ENCODE measurements around the gene CNNM4.

Gene CNNM4

GRCh38 chr2:96853321-96853720 is 92.6 kb downstream of the CNNM4 start:
- no peak for DNase-seq (ENCODE audit: low read depth)
- TF ChIP-seq, protein P1, sequence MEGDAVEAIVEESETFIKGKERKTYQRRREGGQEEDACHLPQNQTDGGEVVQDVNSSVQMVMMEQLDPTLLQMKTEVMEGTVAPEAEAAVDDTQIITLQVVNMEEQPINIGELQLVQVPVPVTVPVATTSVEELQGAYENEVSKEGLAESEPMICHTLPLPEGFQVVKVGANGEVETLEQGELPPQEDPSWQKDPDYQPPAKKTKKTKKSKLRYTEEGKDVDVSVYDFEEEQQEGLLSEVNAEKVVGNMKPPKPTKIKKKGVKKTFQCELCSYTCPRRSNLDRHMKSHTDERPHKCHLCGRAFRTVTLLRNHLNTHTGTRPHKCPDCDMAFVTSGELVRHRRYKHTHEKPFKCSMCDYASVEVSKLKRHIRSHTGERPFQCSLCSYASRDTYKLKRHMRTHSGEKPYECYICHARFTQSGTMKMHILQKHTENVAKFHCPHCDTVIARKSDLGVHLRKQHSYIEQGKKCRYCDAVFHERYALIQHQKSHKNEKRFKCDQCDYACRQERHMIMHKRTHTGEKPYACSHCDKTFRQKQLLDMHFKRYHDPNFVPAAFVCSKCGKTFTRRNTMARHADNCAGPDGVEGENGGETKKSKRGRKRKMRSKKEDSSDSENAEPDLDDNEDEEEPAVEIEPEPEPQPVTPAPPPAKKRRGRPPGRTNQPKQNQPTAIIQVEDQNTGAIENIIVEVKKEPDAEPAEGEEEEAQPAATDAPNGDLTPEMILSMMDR (IDR thresholded peaks at IDR 0.05; ENCODE audit: control insufficient read depth, insufficient read depth, low read depth, low read length, missing control alignments): no peak
- H3K4me3 ChIP-seq (ENCODE audit: control insufficient read depth, low read depth, low read length): no peak overlapping the region

DNA sequence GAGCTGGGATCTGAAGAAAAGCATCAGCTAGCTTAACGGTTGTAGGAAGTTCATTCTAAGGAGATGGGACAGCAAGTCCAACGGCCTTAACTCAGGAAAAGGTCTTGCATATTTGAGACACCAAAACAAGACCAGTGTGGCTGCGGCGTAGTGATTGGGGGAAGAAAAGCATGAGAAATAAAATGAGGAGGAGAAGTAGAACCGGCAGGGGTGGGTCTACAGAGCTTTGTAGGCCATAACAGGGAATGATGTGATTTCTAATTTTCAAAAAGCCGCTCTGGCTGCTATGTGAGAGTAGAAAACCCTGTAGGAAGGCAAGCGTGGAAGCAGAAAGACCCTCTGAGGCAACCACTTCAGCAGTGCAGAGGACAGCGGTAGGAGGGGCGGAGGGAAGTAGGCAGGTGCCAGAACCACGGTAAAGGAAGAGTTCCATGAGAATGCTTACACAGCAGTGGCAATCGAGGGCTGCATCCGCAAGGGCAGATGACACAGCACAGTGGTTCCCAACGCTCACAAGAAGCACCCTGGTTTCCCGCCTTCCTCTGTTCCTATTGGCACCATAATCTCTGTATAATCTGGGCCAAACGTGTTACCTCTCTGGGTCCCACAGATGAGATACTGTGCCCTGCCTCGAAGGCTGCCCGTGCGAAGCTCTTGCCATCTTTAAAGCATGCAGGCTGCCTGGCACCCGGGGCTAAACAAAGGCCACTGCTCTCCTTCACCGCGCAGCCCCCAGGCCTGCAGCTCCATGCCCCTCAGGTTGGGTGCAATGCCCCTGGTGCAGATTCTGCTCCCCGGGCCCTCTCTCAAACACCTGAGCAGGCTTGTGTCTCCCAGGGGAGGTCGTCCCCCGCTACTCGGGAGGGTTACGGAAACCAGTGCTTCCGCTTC is 96.3 kb downstream of the CNNM4 start:
- TF ChIP-seq, protein P1 (IDR thresholded peaks at IDR 0.05; ENCODE audit: control insufficient read depth, insufficient read depth, low read depth, low read length, missing control alignments): no peak
- H3K4me3 ChIP-seq (ENCODE audit: control insufficient read depth, low read depth, low read length): peak overlapping the region; percentile 78
- no peak for DNase-seq (ENCODE audit: low read depth)

- H3K4me3 ChIP-seq (ENCODE audit: control insufficient read depth, low read depth, low read length): peak within 1 kb of the TSS; percentile 78
- DNase-seq (ENCODE audit: low read depth): peak; percentile 89
- TF ChIP-seq, protein P1 (IDR thresholded peaks at IDR 0.05; ENCODE audit: control insufficient read depth, insufficient read depth, low read depth, low read length, missing control alignments): peak; percentile 63
Observed at GRCh38 chr2:96857667-96858372, 97.1 kb downstream of the CNNM4 start, which contains the start of gene ANKRD39. TSS of gene ANKRD39 (minus strand) at chr2:96858016. CDS start at chr2:96857987, 29 bp downstream.

DNA sequence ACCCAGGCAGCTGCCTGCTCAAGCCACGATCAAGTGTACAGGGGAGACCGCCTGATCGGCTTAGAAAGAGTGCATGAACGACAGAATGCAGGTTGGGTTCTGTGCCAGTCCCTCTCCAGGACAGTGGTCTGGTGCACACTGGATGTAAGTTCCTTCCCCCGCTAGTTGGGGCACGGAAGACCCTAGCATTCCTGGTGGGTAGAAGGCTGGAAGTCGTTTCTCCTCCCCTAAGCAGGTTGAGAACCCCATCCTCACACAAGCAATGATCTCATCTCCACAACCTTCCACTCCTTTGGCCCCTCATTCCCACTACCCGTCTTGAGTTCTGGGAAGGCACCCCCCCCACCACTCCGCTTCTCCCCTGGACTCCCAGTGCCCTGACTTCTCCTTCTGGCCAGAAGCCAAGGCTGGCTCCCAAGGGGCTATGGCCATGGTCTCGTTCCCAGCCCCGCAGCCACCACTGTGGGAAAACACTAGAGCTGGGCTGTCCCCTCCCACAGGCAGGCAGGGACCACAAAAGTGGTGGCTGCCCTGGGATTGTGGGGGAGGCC is 98.5 kb downstream of the CNNM4 start:
- H3K4me3 ChIP-seq (ENCODE audit: control insufficient read depth, low read depth, low read length): no peak overlapping the region
- TF ChIP-seq, protein P1 (IDR thresholded peaks at IDR 0.05; ENCODE audit: control insufficient read depth, insufficient read depth, low read depth, low read length, missing control alignments): no peak

DNA sequence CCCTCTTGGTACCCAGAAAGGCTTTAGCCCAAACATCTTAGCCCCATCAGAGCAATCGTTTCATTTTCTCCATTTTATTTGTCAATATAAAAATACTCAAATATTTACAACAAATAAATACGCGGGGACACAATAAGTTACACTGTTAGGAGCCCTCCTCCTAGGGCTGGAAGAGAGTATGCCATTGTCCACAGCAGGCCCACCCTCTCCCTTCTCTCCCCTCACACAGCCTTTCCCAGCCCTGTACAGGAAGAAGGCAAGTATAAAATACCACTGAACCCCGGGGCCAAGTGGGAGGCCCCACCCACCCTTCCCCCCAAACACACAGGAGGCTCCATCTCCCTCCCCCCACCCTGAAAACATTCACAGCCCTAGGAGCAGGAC is 99.0 kb downstream of the CNNM4 start:
- DNase-seq (ENCODE audit: low read depth): no peak
- TF ChIP-seq, protein P1 (IDR thresholded peaks at IDR 0.05; ENCODE audit: control insufficient read depth, insufficient read depth, low read depth, low read length, missing control alignments): no peak
- no peak overlapping the region for H3K4me3 ChIP-seq (ENCODE audit: control insufficient read depth, low read depth, low read length)

More for the DNA sequence above, 98.5 kb downstream of the CNNM4 start:
- no peak for DNase-seq (ENCODE audit: low read depth)

All from AG09309 (cell line).